H9 (cell line): ENCODE measurements around the gene CALR3. TPM values are rescaled to one million over a fixed set of nuclear protein-coding genes. Genes with fewer than 3 reads are reported as not detected.
A peak's percentile ranks its signal among the peaks of the same experiment; 100 is the strongest.

Experiments
- DNase-seq: peaks from one replicate; pipeline ENCODE4 v3.0.0-alpha.2; 2017
- H2AFZ ChIP-seq: one replicate; pipeline ENCODE4 v1.6.1; 2013; ENCODE audit warnings: mild to moderate bottlenecking, low read length, control low read depth, moderate library complexity
- H2AK5ac ChIP-seq: 2 replicates; pipeline ENCODE4 v1.6.1; 2013; ENCODE audit warnings: low read length, control low read depth, mixed read lengths; ENCODE audit not compliant: insufficient read length
- H2BK120ac ChIP-seq: one replicate; pipeline ENCODE4 v1.6.1; 2013; ENCODE audit warnings: low read depth, mild to moderate bottlenecking, low read length, control low read depth, inconsistent platforms; ENCODE audit not compliant: poor library complexity, severe bottlenecking
- H2BK12ac ChIP-seq: 2 replicates; pipeline ENCODE4 v1.6.1; 2013; ENCODE audit warnings: low read length, control low read depth, mixed read lengths, low read depth; ENCODE audit not compliant: insufficient read length
- H2BK15ac ChIP-seq: 2 replicates; pipeline ENCODE4 v1.6.1; 2013; ENCODE audit warnings: low read depth, low read length, control low read depth
- H2BK20ac ChIP-seq: one replicate; pipeline ENCODE4 v1.6.1; 2013; ENCODE audit warnings: low read depth, mild to moderate bottlenecking, low read length, control low read depth, inconsistent platforms; ENCODE audit not compliant: poor library complexity, severe bottlenecking
- H2BK5ac ChIP-seq: 2 replicates; pipeline ENCODE4 v1.6.1; 2013; ENCODE audit warnings: low read length, control low read depth, mixed read lengths; ENCODE audit not compliant: insufficient read length
- H3K14ac ChIP-seq: 2 replicates; pipeline ENCODE4 v1.6.1; 2013; ENCODE audit warnings: low read length, control low read depth; ENCODE audit not compliant: insufficient read depth
- H3K18ac ChIP-seq: 2 replicates; pipeline ENCODE4 v1.6.1; 2013; ENCODE audit warnings: low read depth, mild to moderate bottlenecking, mixed read lengths, low read length, control low read depth; ENCODE audit not compliant: insufficient read length
- H3K23ac ChIP-seq: 2 replicates; pipeline ENCODE4 v1.6.1; 2013; ENCODE audit warnings: low read length, control low read depth, mixed read lengths, low read depth; ENCODE audit not compliant: insufficient read length
- H3K23me2 ChIP-seq: 2 replicates; pipeline ENCODE4 v1.6.1; 2013; ENCODE audit warnings: low read depth, mild to moderate bottlenecking, mixed read lengths, low read length, control low read depth; ENCODE audit not compliant: insufficient read length, poor library complexity, severe bottlenecking
- H3K27ac ChIP-seq: 2 replicates; pipeline ENCODE4 v1.5.1; 2013; ENCODE audit warnings: low read length, control low read depth, mixed read lengths, low read depth; ENCODE audit not compliant: insufficient read length
- H3K27me3 ChIP-seq: 2 replicates; pipeline ENCODE4 v1.6.1; 2013; ENCODE audit warnings: low read length, control low read depth, inconsistent platforms; ENCODE audit not compliant: insufficient read depth
- H3K4ac ChIP-seq: 2 replicates; pipeline ENCODE4 v1.6.1; 2013; ENCODE audit warnings: low read depth, mild to moderate bottlenecking, control low read depth, inconsistent platforms, low read length, moderate library complexity
- H3K4me1 ChIP-seq: 2 replicates; pipeline ENCODE4 v1.6.1; 2013; ENCODE audit warnings: low read length, control low read depth, inconsistent platforms; ENCODE audit not compliant: insufficient read depth
- H3K4me2 ChIP-seq: 2 replicates; pipeline ENCODE4 v1.6.1; 2013; ENCODE audit warnings: low read length, control low read depth, mixed read lengths; ENCODE audit not compliant: insufficient read length, insufficient read depth
- H3K56ac ChIP-seq: 2 replicates; pipeline ENCODE4 v1.6.1; 2013; ENCODE audit warnings: low read depth, mild to moderate bottlenecking, mixed read lengths, low read length, control low read depth; ENCODE audit not compliant: insufficient read length
- H3K79me1 ChIP-seq: 2 replicates; pipeline ENCODE4 v1.6.1; 2013; ENCODE audit warnings: low read depth, mild to moderate bottlenecking, moderate library complexity, low read length, control low read depth, inconsistent platforms; ENCODE audit not compliant: insufficient read depth, poor library complexity, severe bottlenecking
- H3K79me2 ChIP-seq: 2 replicates; pipeline ENCODE4 v1.6.1; 2013; ENCODE audit warnings: low read length, control low read depth, inconsistent platforms; ENCODE audit not compliant: insufficient read depth
- H3K9ac ChIP-seq: 2 replicates; pipeline ENCODE4 v1.6.1; 2013; ENCODE audit warnings: low read length, control low read depth, mixed read lengths; ENCODE audit not compliant: insufficient read length; ENCODE audit errors: extremely low read depth
- H3K9me3 ChIP-seq: one replicate; pipeline ENCODE4 v1.6.1; 2013; ENCODE audit warnings: low read depth, low read length, inconsistent platforms; ENCODE audit not compliant: control insufficient read depth
- H3T11ph ChIP-seq: one replicate; pipeline ENCODE4 v1.6.1; 2013; ENCODE audit warnings: mild to moderate bottlenecking, low read length, control low read depth, inconsistent platforms
- H4K20me1 ChIP-seq: one replicate; pipeline ENCODE4 v1.6.1; 2013; ENCODE audit not compliant: control insufficient read depth, insufficient read length, insufficient read depth
- H4K5ac ChIP-seq: 2 replicates; pipeline ENCODE4 v1.6.1; 2013; ENCODE audit warnings: low read depth, mild to moderate bottlenecking, mixed read lengths, low read length, control low read depth; ENCODE audit not compliant: insufficient read length
- H4K8ac ChIP-seq: replicated peaks from 2 replicates; pipeline ENCODE4 v1.6.1; 2013; ENCODE audit warnings: low read length, control low read depth, mixed read lengths, low read depth; ENCODE audit not compliant: insufficient read length
- H4K91ac ChIP-seq: 2 replicates; pipeline ENCODE4 v1.6.1; 2013; ENCODE audit warnings: low read depth, mild to moderate bottlenecking, moderate library complexity, mixed read lengths, low read length, control low read depth; ENCODE audit not compliant: insufficient read length
- H3K27ac Mint-ChIP-seq, 3 experiments: 2 replicates in 2 of 3; 3 replicates in 1 of 3; pipeline ENCODE4 v1.8.0; 2020 to 2021; ENCODE audit warnings: mixed read lengths in 3 of 3, mild to moderate bottlenecking in 1 of 3, moderate library complexity in 1 of 3
- H3K27me3 Mint-ChIP-seq: 2 replicates; pipeline ENCODE4 v1.8.0; 2021; ENCODE audit warnings: low read depth, mild to moderate bottlenecking, moderate library complexity, mixed read lengths
- H3K36me3 Mint-ChIP-seq, 3 experiments: 2 replicates in 2 of 3; 3 replicates in 1 of 3; pipeline ENCODE4 v1.8.0; 2020 to 2021; ENCODE audit warnings: low read depth in 3 of 3, mixed read lengths in 3 of 3; ENCODE audit not compliant: insufficient read depth in 1 of 3
- H3K4me1 Mint-ChIP-seq, 2 experiments: 2 replicates each; pipeline ENCODE4 v1.8.0; 2020; ENCODE audit warnings: mixed read lengths in 2 of 2
- H3K4me3 Mint-ChIP-seq, 2 experiments: 2 replicates in 1 of 2; 3 replicates in 1 of 2; pipeline ENCODE4 v1.8.0; 2020 to 2021; ENCODE audit warnings: mild to moderate bottlenecking in 2 of 2, mixed read lengths in 2 of 2, moderate library complexity in 1 of 2
- H3K9me3 Mint-ChIP-seq, 2 experiments: 2 replicates in 1 of 2; 3 replicates in 1 of 2; pipeline ENCODE4 v1.8.0; 2020; ENCODE audit warnings: mild to moderate bottlenecking in 2 of 2, mixed read lengths in 2 of 2, moderate library complexity in 1 of 2
- WGBS: extraction: QIAGEN DNeasy Blood & Tissue Kit; methylation state at CpG from one replicate; pipeline ENCODE4 v1.1.7; 2013; ENCODE audit warnings: missing lambda C conversion rate, low lambda C conversion rate, mixed read lengths; ENCODE audit not compliant: insufficient read length; ENCODE audit errors: extremely low coverage; 5-methylcytosine and 5-hydroxymethylcytosine counted together
- total RNA-seq: library from RNA; stranded (reverse); gene quantifications from 2 replicates; pipeline ENCODE4 v1.2.1, GENCODE V29; 2021
- TF ChIP-seq, protein P1 (sequence below): fragments of 200-600 bp; sonication (generic); conservative IDR thresholded peaks from 3 replicates; pipeline ENCODE4 v1.8.0; 2021; ENCODE audit warnings: antibody characterized with exemption, mild to moderate bottlenecking

Gene CALR3
- total RNA-seq, 1 experiment from 2014 or later = 0.44 TPM

DNA sequence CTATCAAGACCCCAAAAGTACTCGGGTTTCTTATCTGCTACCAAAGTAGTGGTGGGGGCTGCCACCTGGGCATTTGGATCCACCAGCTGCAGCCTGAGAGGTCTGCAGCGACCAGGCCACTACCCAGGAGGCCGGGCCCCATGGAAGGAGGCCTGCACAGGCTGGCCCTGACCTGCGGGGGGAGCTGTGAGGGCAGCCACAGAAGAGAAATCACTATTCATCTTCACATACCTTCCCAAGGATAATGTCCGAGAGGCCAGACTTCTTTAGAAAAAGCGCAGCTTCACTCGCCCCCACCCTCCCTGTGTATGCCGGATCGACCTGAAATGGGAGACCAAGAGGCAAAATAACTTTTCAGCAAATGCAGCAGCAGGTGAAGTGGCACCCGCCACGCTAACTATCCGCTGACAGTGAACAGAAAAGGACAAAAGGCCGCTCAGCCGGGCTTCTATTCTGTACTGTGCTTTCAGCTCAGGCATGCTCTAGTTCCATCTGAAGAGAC is 54.3 kb downstream of the CALR3 start:
- no peak overlapping the region for H4K8ac ChIP-seq
- no peak overlapping the region for H3K9ac ChIP-seq
- H3K79me1 ChIP-seq = no peaks in the 10 kb centered on the region
- H3K14ac ChIP-seq = no peak overlapping the region; the same call in 1 of the 2 replicates
- DNase-seq = peak; percentile 71
- H3K4ac ChIP-seq = no peak overlapping the region
- H3K23me2 ChIP-seq = no peaks in the 10 kb centered on the region
- no peaks in the 10 kb centered on the region for H3K9me3 ChIP-seq
- H3K27ac Mint-ChIP-seq = peak overlapping the region in 1 of 3 experiments; percentile 64; a peak in 2 of 7 replicates
- no peaks in the 10 kb centered on the region for H3K27me3 Mint-ChIP-seq
- H3K9me3 Mint-ChIP-seq = no peaks in the 10 kb centered on the region
- H3K4me3 Mint-ChIP-seq = peak overlapping the region in 1 of 2 experiments; percentile 9; a peak in 1 of 5 replicates
- TF ChIP-seq, protein P1, sequence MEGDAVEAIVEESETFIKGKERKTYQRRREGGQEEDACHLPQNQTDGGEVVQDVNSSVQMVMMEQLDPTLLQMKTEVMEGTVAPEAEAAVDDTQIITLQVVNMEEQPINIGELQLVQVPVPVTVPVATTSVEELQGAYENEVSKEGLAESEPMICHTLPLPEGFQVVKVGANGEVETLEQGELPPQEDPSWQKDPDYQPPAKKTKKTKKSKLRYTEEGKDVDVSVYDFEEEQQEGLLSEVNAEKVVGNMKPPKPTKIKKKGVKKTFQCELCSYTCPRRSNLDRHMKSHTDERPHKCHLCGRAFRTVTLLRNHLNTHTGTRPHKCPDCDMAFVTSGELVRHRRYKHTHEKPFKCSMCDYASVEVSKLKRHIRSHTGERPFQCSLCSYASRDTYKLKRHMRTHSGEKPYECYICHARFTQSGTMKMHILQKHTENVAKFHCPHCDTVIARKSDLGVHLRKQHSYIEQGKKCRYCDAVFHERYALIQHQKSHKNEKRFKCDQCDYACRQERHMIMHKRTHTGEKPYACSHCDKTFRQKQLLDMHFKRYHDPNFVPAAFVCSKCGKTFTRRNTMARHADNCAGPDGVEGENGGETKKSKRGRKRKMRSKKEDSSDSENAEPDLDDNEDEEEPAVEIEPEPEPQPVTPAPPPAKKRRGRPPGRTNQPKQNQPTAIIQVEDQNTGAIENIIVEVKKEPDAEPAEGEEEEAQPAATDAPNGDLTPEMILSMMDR = peak; percentile 84
- no peak overlapping the region for H3K27ac ChIP-seq
- no peak overlapping the region for H2AK5ac ChIP-seq
- H3K79me2 ChIP-seq = peaks cover 4% of the 10 kb centered on the region; the same call in 1 of the 2 replicates
- no peak overlapping the region for H4K91ac ChIP-seq
- peaks cover 37 to 39% of the 10 kb centered on the region in 2 experiments for H3K4me1 Mint-ChIP-seq
- H3T11ph ChIP-seq = no peak overlapping the region
- no peak overlapping the region for H3K4me2 ChIP-seq
- no peak overlapping the region for H3K56ac ChIP-seq
- H2BK20ac ChIP-seq = no peak overlapping the region
- H2BK15ac ChIP-seq = no peak overlapping the region
- H2BK12ac ChIP-seq = no peak overlapping the region
- H4K20me1 ChIP-seq = peaks cover 6% of the 10 kb centered on the region
- WGBS = no CpG with 5 or more reads among the region's 14 CpGs
- peaks cover 8 to 29% (median 29%) of the 10 kb centered on the region in 3 experiments; a peak in 5 of 7 replicates for H3K36me3 Mint-ChIP-seq
- no peak overlapping the region for H4K5ac ChIP-seq
- no peaks in the 10 kb centered on the region for H3K27me3 ChIP-seq
- H3K23ac ChIP-seq = no peak overlapping the region
- H2BK120ac ChIP-seq = no peak overlapping the region
- H2AFZ ChIP-seq = no peak overlapping the region
- H3K4me1 ChIP-seq = peaks cover 2% of the 10 kb centered on the region; the same call in 1 of the 2 replicates
- no peak overlapping the region for H3K18ac ChIP-seq
- no peak overlapping the region for H2BK5ac ChIP-seq
